ENCODE measurements around the gene ABCB10.
A peak's percentile ranks its signal among the peaks of the same experiment; 100 is the strongest.

Gene ABCB10

DNA sequence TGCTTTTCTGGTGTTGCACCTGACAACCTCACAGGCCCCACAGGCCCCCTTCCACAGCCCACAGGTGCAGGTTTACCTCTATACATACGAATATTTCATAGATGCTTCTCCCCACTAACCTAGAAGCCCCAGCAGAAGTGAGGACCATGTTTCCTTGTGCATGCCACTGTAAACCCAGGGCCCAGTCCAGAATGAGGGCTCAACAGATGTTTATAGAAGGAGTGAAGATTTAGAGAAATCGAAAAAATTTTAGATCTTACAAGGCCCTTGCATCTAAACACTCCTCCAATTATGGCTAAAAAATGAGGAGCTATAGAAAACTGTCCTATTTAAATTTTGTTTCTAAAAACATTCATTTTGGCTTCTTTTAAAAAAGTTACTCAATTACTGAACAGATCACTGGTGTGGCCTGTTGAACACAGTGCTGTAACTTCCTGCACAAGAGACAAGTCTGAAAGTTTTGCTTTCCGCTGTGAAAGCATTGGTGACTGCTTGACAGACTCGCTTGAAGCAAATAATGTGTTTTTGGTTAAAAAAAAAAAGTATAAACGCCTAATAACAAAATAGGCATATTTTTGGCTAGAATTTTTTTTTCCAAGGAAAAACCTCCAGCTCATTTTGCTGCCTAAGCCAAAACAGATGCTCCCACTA is 1.2 kb downstream of the ABCB10 start:
- Histone ChIP-seq H3K27ac (no peak overlapping the region), H3K79me2 (peaks cover 7% of the 10 kb centered on the region), H2AFZ (peak overlapping the region; percentile 76), H3K4me2 (ENCODE audit: low read length) (peak overlapping the region; percentile 86), H3K36me3 (ENCODE audit: control insufficient read depth, insufficient read depth, low read length) (no peaks in the 10 kb centered on the region), H3K9ac (no peak overlapping the region), H3K9me3 (ENCODE audit: control insufficient read depth, low read length) (no peaks in the 10 kb centered on the region), H3K27me3 (ENCODE audit: control insufficient read depth, insufficient read depth, low read length) (no peaks in the 10 kb centered on the region), H3K4me1 (no peaks in the 10 kb centered on the region), H3K4me3 (ENCODE audit: low read depth, low read length) (peak overlapping the region; percentile 59)
- TF ChIP-seq, protein P1, sequence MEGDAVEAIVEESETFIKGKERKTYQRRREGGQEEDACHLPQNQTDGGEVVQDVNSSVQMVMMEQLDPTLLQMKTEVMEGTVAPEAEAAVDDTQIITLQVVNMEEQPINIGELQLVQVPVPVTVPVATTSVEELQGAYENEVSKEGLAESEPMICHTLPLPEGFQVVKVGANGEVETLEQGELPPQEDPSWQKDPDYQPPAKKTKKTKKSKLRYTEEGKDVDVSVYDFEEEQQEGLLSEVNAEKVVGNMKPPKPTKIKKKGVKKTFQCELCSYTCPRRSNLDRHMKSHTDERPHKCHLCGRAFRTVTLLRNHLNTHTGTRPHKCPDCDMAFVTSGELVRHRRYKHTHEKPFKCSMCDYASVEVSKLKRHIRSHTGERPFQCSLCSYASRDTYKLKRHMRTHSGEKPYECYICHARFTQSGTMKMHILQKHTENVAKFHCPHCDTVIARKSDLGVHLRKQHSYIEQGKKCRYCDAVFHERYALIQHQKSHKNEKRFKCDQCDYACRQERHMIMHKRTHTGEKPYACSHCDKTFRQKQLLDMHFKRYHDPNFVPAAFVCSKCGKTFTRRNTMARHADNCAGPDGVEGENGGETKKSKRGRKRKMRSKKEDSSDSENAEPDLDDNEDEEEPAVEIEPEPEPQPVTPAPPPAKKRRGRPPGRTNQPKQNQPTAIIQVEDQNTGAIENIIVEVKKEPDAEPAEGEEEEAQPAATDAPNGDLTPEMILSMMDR (IDR thresholded peaks at IDR 0.05), result no peak

DNA sequence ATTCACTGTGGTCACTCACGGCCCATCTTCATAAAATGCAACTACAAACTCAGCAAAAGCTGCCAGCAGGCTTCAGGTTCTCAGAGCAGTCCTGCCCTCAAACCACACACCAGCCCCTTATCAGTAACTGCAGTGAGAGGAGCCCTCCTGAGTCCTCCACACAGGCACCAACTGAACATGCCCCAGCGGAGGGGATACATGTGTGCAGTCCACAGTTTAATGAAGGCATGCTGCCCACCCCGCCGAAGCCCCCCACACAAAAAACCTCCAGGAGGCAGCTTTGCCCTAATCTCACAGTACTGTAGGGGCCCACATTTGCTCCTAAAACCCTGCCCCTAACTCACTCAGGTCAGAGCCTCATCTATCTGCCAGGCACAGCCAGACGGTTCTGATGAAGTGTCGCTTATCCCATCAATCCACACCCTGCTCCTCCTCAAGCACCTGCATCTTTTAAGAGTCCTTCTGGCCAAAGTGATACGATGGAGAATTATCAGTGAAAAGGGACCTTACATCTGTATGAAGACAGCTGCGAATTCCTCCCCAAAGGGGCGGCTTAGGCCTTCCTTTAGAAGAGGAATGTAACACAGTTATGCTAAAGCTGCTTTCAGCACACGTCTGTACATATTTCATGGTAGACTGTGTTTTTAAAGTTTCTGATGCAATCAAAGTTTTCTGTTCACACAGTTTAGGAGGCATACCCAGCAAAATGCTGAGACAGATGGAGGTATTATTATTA is 3.5 kb downstream of the ABCB10 start:
- Histone ChIP-seq H3K27ac (no peak overlapping the region), H3K9ac (no peak overlapping the region), H3K4me3 (ENCODE audit: low read depth, low read length) (no peak overlapping the region), H3K4me1 (no peaks in the 10 kb centered on the region), H3K9me3 (ENCODE audit: control insufficient read depth, low read length) (no peaks in the 10 kb centered on the region), H2AFZ (no peak overlapping the region), H3K4me2 (ENCODE audit: low read length) (no peak overlapping the region), H3K27me3 (ENCODE audit: control insufficient read depth, insufficient read depth, low read length) (no peaks in the 10 kb centered on the region), H3K36me3 (ENCODE audit: control insufficient read depth, insufficient read depth, low read length) (no peaks in the 10 kb centered on the region), H3K79me2 (peaks cover 7% of the 10 kb centered on the region)
- TF ChIP-seq, protein P1 (IDR thresholded peaks at IDR 0.05), result no peak

DNA sequence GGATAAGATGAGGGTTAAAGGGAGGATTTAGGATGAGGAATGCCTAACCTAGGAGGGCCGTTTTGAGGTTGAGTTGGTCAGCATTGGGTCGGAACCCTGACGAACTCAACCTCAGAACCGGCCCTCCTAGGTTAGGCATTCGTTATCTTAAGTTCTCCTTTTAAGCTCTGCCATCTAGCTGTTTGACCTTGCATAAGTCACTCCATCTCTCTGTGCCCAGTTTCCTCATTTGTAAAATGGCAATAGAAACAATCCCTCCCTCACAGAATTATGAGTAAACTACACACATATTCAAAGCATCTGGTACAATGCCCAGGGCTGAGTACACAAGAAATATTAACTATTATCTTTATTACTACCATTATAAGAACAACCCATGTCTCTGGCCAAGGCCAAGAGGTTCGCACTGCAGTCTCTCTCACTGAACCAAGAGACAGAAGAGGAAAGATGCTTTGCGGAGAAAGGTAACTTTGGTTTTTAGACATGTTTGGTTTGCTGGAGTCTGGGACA is 4.8 kb downstream of the ABCB10 start:
- Histone ChIP-seq H3K9ac (no peak overlapping the region), H3K9me3 (ENCODE audit: control insufficient read depth, low read length) (no peaks in the 10 kb centered on the region), H3K27me3 (ENCODE audit: control insufficient read depth, insufficient read depth, low read length) (no peaks in the 10 kb centered on the region), H3K27ac (no peak overlapping the region), H3K4me1 (no peaks in the 10 kb centered on the region), H3K79me2 (peaks cover 13% of the 10 kb centered on the region), H3K4me2 (ENCODE audit: low read length) (no peak overlapping the region), H2AFZ (no peak overlapping the region), H3K36me3 (ENCODE audit: control insufficient read depth, insufficient read depth, low read length) (no peaks in the 10 kb centered on the region), H3K4me3 (ENCODE audit: low read depth, low read length) (no peak overlapping the region)
- TF ChIP-seq, protein P1 (IDR thresholded peaks at IDR 0.05), result no peak

DNA sequence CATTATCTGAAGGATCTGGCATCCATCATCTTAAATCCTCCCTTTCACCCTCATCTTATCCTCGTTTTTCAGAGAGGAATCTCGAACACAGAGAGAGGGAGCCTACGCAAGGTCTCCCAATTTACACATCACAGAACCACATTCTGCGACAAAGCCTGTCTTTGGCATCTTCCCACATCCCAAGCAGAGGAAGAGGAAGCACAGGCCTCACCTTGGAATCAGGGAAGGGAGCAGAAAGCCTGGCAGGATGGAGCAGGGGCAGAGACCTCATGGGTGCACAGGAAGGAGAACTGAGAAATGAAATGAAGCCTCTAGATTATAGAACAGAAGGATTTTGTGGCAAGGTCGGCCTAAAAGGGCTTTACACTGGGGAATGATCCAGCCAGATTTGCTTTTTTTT is 5.8 kb downstream of the ABCB10 start:
- no peak overlapping the region for H3K4me3 ChIP-seq (ENCODE audit: low read depth, low read length)
- H3K79me2 ChIP-seq, result peaks cover 13% of the 10 kb centered on the region
- no peaks in the 10 kb centered on the region for H3K4me1 ChIP-seq
- no peaks in the 10 kb centered on the region for H3K9me3 ChIP-seq (ENCODE audit: control insufficient read depth, low read length)
- no peak overlapping the region for H3K27ac ChIP-seq
- H3K27me3 ChIP-seq (ENCODE audit: control insufficient read depth, insufficient read depth, low read length), result no peaks in the 10 kb centered on the region
- H2AFZ ChIP-seq, result no peak overlapping the region
- TF ChIP-seq, protein P1 (IDR thresholded peaks at IDR 0.05), result no peak
- H3K4me2 ChIP-seq (ENCODE audit: low read length), result no peak overlapping the region
- no peaks in the 10 kb centered on the region for H3K36me3 ChIP-seq (ENCODE audit: control insufficient read depth, insufficient read depth, low read length)
- H3K9ac ChIP-seq, result no peak overlapping the region
